Astrocyte of the cerebellum (primary cell): ENCODE results near the gene EHBP1.
A peak's percentile ranks its signal among the peaks of the same experiment; 100 is the strongest.
"Not testable (repeated sequence)": the region's sequence is repeated elsewhere in the genome, so short reads cannot be mapped to it uniquely, and the experiment has no call there.

Experiments
- DNase-seq: peaks from one replicate; pipeline ENCODE4 v3.0.0-alpha.2; 2011; ENCODE audit warnings: low read depth
- H3K4me3 ChIP-seq: 2 replicates; pipeline ENCODE4 v1.5.1; 2011; ENCODE audit warnings: mild to moderate bottlenecking, low read depth, low read length, moderate library complexity
- in situ Hi-C: cut with HindIII; loops from 2 replicates; pipeline ENCODE4 v1.10.0; 2017; ENCODE audit warnings: low sequenced_read_pairs
- TF ChIP-seq, protein P1 (sequence below): IDR thresholded peaks from 2 replicates; pipeline ENCODE4 v1.5.1; 2012; ENCODE audit warnings: low read length, low read depth, moderate library complexity, mild to moderate bottlenecking; ENCODE audit errors: missing control alignments

Gene EHBP1

DNA sequence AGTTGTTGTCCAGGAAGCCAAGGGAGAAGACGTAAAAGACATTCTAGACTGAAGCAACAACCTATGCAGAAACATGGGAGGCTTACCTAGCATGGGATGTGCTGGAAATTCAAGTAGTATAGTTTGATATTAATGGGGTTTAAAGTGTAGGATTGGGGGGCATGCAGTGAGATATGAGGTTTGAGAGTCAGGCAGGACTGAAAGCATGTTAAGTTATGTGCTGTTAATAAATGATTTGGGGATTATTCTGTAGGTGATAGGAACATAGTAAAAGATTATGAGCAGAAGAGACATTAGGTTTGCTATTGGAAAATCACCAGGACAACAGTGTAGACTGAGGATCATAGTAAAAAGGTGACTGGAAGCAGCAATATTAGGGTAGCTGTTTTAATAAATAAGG lies 3.2 kb downstream of the EHBP1 start:
- in situ Hi-C loops = no loop called here

DNA sequence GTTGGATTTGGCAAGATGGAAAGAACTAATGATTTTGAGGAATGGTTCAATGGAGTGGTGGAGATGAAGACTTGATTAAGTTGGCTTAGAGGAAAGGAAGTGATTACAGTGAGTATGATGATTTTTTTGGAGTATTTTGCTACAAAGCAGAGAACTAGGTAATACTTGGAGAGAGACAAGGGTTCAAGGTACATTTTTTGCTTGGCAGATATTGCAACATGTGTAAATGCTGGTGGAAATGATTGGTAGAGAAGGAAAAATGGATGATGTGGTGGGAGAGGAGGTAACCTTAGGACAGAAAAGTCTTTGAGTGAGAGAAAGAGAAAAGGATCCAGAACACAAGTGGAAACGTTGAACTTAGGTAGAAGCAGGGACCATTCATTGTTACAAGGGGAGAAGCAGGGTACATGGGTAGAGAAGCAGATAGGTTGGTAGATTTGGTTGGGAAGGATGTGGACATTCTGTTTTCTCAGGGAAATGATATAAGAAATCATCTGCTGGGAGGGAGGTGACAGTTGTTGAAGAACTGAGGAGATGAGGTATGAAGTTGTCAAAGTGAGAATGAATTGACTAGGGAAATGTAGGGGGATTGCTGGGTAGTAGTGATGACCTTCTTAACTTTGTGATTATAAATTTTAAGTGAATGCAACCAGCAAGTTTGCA lies 6.5 kb downstream of the EHBP1 start:
- no peak overlapping the region for H3K4me3 ChIP-seq
- TF ChIP-seq, protein P1, sequence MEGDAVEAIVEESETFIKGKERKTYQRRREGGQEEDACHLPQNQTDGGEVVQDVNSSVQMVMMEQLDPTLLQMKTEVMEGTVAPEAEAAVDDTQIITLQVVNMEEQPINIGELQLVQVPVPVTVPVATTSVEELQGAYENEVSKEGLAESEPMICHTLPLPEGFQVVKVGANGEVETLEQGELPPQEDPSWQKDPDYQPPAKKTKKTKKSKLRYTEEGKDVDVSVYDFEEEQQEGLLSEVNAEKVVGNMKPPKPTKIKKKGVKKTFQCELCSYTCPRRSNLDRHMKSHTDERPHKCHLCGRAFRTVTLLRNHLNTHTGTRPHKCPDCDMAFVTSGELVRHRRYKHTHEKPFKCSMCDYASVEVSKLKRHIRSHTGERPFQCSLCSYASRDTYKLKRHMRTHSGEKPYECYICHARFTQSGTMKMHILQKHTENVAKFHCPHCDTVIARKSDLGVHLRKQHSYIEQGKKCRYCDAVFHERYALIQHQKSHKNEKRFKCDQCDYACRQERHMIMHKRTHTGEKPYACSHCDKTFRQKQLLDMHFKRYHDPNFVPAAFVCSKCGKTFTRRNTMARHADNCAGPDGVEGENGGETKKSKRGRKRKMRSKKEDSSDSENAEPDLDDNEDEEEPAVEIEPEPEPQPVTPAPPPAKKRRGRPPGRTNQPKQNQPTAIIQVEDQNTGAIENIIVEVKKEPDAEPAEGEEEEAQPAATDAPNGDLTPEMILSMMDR = no peak
- no peak for DNase-seq
- in situ Hi-C loops = no loop called here

More for the DNA sequence above, 3.2 kb downstream of the EHBP1 start:
- TF ChIP-seq, protein P1 = no peak
- DNase-seq = no peak
- peak overlapping the region; percentile 82 for H3K4me3 ChIP-seq

DNA sequence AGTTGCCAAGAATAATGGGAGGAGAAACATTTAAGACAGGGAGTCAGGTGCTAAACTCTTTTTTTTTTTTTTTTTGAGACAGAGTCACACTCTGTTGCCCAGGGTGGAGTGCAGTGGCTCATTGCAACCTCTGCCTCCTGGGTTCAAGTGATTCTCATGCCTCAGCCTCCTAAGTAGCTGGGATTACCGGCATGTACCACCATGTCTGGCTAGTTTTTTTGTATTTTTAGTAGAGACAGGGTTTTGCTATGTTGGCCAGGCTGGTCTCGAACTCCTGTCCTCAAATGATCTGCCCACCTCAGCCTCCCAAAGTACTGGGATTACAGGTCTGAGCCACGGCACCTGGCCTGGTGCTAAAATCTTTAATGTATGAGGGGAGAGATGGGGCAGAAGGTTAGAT lies 7.7 kb downstream of the EHBP1 start:
- H3K4me3 ChIP-seq, DNase-seq, in situ Hi-C loops: not testable (repeated sequence)

DNA sequence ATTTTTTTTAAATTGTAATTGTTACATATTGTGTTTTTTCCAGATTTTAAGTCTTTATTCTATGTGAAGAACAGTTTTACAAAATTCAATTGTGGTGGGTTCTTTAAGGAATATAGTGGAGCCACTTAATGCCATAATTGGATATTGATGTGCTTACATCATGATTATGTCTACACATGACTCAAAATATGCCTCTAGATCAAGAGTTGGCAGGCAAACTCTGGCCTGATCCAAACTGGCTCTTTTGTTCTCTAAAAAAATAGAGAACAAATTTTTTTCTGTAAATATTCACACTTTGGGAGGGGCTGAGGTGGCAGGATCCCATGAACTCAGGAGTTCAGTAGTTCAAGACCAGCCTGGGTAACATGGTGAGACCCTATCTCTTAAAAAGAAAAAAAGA lies 8.3 kb downstream of the EHBP1 start:
- no peak for DNase-seq
- in situ Hi-C loops = no loop called here
- TF ChIP-seq, protein P1 = no peak
- H3K4me3 ChIP-seq = no peak overlapping the region

DNA sequence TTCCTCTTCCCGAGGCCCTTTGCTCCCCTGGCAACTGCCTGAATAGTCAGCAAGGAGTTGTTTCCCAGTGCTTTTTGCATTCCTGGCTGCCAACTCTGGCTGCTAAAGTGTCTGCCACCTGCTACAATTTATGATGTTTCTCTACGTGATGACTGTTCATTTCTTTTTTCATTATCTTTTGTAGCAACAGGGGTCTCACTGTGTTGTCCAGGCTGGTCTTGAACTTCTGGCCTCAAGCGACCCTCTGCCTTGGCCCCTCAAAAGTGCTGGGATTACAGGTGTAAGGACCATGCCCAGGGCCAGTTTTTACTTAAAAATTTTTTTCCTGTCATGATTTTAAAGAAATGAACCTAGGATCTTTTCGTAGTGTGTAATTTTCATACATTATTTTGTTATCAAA lies 11.3 kb downstream of the EHBP1 start:
- in situ Hi-C loops = no loop called here
- TF ChIP-seq, protein P1 = no peak
- DNase-seq = no peak
- no peak overlapping the region for H3K4me3 ChIP-seq

DNA sequence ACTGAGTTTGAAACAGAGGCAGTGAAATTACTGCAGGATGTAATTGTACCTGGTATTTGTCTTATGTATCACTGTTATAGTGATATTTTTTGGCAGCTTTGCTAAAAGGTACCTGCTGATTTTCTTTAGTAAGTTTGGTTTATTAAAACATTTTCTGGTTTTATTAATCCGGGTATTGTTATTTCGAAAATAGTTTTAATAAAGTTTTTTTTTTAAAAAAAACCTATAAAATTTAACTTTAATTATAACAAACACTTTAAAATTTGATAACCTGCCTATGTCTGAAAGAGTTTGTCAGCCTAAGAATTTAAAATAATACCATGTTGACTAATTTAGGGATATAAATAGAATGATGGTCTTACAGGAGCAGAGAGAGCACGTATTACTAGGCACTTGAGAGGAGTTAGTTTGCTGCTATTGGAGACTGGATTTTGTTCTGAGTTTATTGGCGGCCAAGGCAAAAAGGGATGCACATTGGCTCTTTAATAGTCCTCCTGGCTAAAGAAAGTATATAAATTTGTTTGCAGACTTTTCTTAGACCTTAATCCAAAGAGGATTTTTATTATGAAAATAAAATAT lies 12.1 kb downstream of the EHBP1 start:
- in situ Hi-C loops = no loop called here
- TF ChIP-seq, protein P1 = no peak
- DNase-seq = no peak
- no peak overlapping the region for H3K4me3 ChIP-seq

DNA sequence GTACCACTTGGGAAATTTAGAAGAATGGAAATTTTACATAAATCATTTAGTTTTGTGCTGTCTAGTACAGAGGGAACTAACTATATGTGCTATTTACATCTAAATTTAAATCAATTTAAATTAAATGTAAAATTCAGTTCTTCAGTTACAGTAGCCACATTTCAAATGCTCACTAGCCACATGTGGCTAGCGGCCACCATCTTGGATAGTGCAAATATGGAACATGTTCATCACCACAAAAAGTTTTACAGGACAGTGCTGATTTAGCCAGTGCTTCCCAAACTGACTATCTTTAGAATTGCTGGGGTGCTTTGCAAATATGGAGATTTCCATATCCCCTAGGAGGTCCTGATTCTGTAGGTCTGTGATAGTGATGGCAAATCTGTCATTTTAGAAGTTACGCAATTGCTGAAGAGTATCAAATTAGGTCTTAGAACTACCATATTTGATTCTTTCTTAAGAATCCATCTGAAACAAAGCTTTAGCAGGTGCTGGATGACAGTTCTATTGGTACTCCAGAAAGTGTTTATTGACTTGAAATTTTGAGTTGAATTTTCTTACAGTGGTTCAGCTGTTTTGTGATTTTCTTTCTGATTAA lies 12.8 kb downstream of the EHBP1 start:
- in situ Hi-C loops = no loop called here
- no peak overlapping the region for H3K4me3 ChIP-seq
- DNase-seq = no peak
- TF ChIP-seq, protein P1 = no peak
